BJ (cell line): ENCODE measurements around the gene PDCD1. TPM values are rescaled to one million over a fixed set of nuclear protein-coding genes. Genes with fewer than 3 reads are reported as not detected.
"Not testable (repeated sequence)": the region's sequence is repeated elsewhere in the genome, so short reads cannot be mapped to it uniquely, and the experiment has no call there.

Experiments used
- CTCF ChIA-PET: fragments of 350-600 bp; formaldehyde crosslinking; extraction: SDS; loops from one replicate; lab custom pipeline; 2021; ENCODE audit warnings: antibody characterized with exemption, inconsistent platforms; lab: Yijun Ruan, JAX
- POLR2A ChIA-PET: fragments of 300-600 bp; sonication (Branson Sonifier 250); formaldehyde crosslinking; extraction: SDS; loops from one replicate; lab custom pipeline; 2021; ENCODE audit warnings: antibody characterized with exemption; lab: Charles Lee
- DNase-seq: peaks from one replicate; pipeline ENCODE4 v3.0.0-alpha.2; 2011; ENCODE audit warnings: low read depth
- H3K27me3 ChIP-seq: 2 replicates; pipeline ENCODE4 v1.6.0; 2011; ENCODE audit warnings: low read length; ENCODE audit not compliant: control insufficient read depth, insufficient read depth
- H3K36me3 ChIP-seq: 2 replicates; pipeline ENCODE4 v1.5.1; 2011; ENCODE audit warnings: low read length; ENCODE audit not compliant: control insufficient read depth, insufficient read depth
- H3K4me3 ChIP-seq: 2 replicates; pipeline ENCODE4 v1.5.1; 2011; ENCODE audit warnings: low read depth, mild to moderate bottlenecking, control low read depth, low read length
- CTCF ChIP-seq: IDR thresholded peaks from 2 replicates; pipeline ENCODE4 v1.5.1; 2011; ENCODE audit warnings: low read depth, mild to moderate bottlenecking, control low read depth, inconsistent platforms, low read length, moderate library complexity; ENCODE audit not compliant: insufficient read depth
- polyA minus RNA-seq: library from RNA; depleted of rRNA, polyadenylated mRNA; stranded (reverse); fragments of >200 nt; gene quantifications from 2 replicates; pipeline ENCODE4 v1.2.3, GENCODE V29; 2011; rRNA and poly(A)+ RNA removed
- polyA plus RNA-seq: library from polyadenylated mRNA; depleted of rRNA; stranded (reverse); fragments of >200 nt; gene quantifications from 2 replicates; pipeline ENCODE4 v1.2.3, GENCODE V29; 2011; rRNA removed

Gene PDCD1
- polyA plus RNA-seq (not detected in 2 replicates), polyA minus RNA-seq (not detected in 2 replicates)

GRCh38 chr2:241858206-241859016, at the start of gene PDCD1:
TSS of gene PDCD1 (minus strand) at chr2:241858894. CDS start at chr2:241858838, 56 bp downstream.
- no peak within 1 kb of the TSS for H3K4me3 ChIP-seq
- 0 out of 2 replicates have a peak, but pooled peaks cover 1% of the 10 kb centered on the region for H3K27me3 ChIP-seq
- CTCF ChIA-PET: interaction anchor here (0.7 kb wide), 2 partner anchors 20 to 215 kb away, joined by 3 to 4 read pairs; no protein-coding TSS in a partner anchor

GRCh38 chr2:241907831-241908230, 49.1 kb upstream of the PDCD1 start:
- DNase-seq, H3K36me3 ChIP-seq, H3K4me3 ChIP-seq, H3K27me3 ChIP-seq, CTCF ChIA-PET, POLR2A ChIA-PET: not testable (repeated sequence)

More at GRCh38 chr2:241858206-241859016, at the start of gene PDCD1:
- TF ChIP-seq CTCF: no peak
- no peak for DNase-seq
- POLR2A ChIA-PET: no interaction called here
- no peaks in the 10 kb centered on the region for H3K36me3 ChIP-seq

GRCh38 chr2:241906826-241907570, 48.3 kb upstream of the PDCD1 start:
- no peaks in the 10 kb centered on the region for H3K36me3 ChIP-seq
- CTCF ChIA-PET: no interaction called here
- POLR2A ChIA-PET: no interaction called here
- DNase-seq: no peak
- 0 out of 2 replicates have a peak, but pooled peaks cover 2% of the 10 kb centered on the region for H3K27me3 ChIP-seq
- no peak overlapping the region for H3K4me3 ChIP-seq
- TF ChIP-seq CTCF: no peak

- H3K27me3 ChIP-seq, POLR2A ChIA-PET, H3K4me3 ChIP-seq, CTCF ChIA-PET, DNase-seq, H3K36me3 ChIP-seq: not testable (repeated sequence)
These were observed 47.7 kb upstream of the PDCD1 start for GRCh38 chr2:241906378-241906770.

- CTCF ChIA-PET: no interaction called here
These were observed 47.2 kb upstream of the PDCD1 start for GRCh38 chr2:241905716-241906377.

More at GRCh38 chr2:241905716-241906377, 47.2 kb upstream of the PDCD1 start:
- POLR2A ChIA-PET: no interaction called here
- no peaks in the 10 kb centered on the region for H3K36me3 ChIP-seq
- no peak for TF ChIP-seq CTCF
- H3K4me3 ChIP-seq: no peak overlapping the region
- no peak for DNase-seq
- H3K27me3 ChIP-seq: 0 out of 2 replicates have a peak, but pooled peaks cover 2% of the 10 kb centered on the region
